ENCODE results near the gene CCZ1B.
"Not testable (repeated sequence)": the region's sequence is repeated elsewhere in the genome, so short reads cannot be mapped to it uniquely, and the experiment has no call there.

DNA sequence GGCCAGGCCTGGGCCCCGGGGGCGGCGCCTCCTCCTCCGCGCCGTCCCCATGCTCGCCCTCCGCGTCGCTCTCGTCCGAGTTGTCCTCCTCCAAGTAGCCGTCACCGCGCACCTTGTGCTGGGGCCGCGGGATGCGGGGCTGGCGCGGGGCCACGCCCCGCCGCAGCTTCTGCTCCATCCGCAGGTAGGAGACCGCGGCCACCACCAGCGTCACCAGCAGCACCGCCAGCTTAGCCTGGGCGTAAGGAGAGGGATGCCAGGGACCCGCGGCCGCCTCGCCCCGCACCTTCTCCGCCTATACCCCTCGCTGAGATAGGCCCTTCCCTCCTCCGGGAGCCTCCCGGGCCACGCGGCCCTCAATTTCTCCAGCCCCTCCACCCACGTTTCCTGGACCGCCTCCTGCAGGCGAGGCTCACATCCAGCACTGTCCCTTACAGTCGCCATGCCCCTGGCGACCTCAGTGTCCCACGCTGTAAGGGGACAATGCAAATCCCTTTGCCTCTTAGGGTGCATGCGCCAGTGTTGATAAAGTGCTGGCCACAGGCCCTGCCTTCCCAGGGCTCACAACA is 29.6 kb upstream of the CCZ1B start:
- TF ChIP-seq, protein P1, sequence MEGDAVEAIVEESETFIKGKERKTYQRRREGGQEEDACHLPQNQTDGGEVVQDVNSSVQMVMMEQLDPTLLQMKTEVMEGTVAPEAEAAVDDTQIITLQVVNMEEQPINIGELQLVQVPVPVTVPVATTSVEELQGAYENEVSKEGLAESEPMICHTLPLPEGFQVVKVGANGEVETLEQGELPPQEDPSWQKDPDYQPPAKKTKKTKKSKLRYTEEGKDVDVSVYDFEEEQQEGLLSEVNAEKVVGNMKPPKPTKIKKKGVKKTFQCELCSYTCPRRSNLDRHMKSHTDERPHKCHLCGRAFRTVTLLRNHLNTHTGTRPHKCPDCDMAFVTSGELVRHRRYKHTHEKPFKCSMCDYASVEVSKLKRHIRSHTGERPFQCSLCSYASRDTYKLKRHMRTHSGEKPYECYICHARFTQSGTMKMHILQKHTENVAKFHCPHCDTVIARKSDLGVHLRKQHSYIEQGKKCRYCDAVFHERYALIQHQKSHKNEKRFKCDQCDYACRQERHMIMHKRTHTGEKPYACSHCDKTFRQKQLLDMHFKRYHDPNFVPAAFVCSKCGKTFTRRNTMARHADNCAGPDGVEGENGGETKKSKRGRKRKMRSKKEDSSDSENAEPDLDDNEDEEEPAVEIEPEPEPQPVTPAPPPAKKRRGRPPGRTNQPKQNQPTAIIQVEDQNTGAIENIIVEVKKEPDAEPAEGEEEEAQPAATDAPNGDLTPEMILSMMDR (conservative IDR thresholded peaks at IDR 0.05; ENCODE audit: low read length): not testable (repeated sequence)
- not testable (repeated sequence) for TF ChIP-seq EZH2phosphoT487 (IDR thresholded peaks at IDR 0.05; ENCODE audit: borderline replicate concordance)
